OCI-LY3 (cell line): ENCODE data around the gene DCTPP1.
"Not testable (repeated sequence)": the region's sequence is repeated elsewhere in the genome, so short reads cannot be mapped to it uniquely, and the experiment has no call there.

Experiments used
- H2AFZ ChIP-seq: fragments of 200-600, 300-600 bp; shearing (Covaris generic); 2 replicates; pipeline ENCODE4 v1.6.0; 2014; ENCODE audit warnings: antibody characterized with exemption, low read depth, low read length
- H3K27ac ChIP-seq: fragments of 200-600, 300-600 bp; sonication (generic); 2 replicates; pipeline ENCODE4 v1.5.1; 2014; ENCODE audit warnings: mild to moderate bottlenecking, low read length, moderate library complexity, mixed read lengths
- H3K27me3 ChIP-seq: fragments of 200-600, 300-600 bp; sonication (generic); 2 replicates; pipeline ENCODE4 v1.6.1; 2014; ENCODE audit warnings: low read depth, low read length, mixed read lengths
- H3K36me3 ChIP-seq: fragments of 200-600, 300-600 bp; sonication (generic); replicated peaks from 2 replicates; pipeline ENCODE3; 2014; ENCODE audit warnings: low read depth, low read length, mixed read lengths
- H3K4me1 ChIP-seq: fragments of 300-600, 200-600 bp; sonication (generic); 2 replicates; pipeline ENCODE4 v1.6.1; 2014; ENCODE audit warnings: low read length, mixed read lengths
- H3K4me2 ChIP-seq: fragments of 200-600, 300-600 bp; sonication (generic); 2 replicates; pipeline ENCODE4 v1.6.1; 2014; ENCODE audit warnings: low read length, mixed read lengths
- H3K4me3 ChIP-seq: fragments of 300-600, 200-600 bp; sonication (generic); 2 replicates; pipeline ENCODE4 v1.5.1; 2014; ENCODE audit warnings: antibody characterized with exemption, mild to moderate bottlenecking, low read length, moderate library complexity
- H3K79me2 ChIP-seq: fragments of 300-600, 200-600 bp; shearing (Covaris generic); 2 replicates; pipeline ENCODE4 v1.6.1; 2014; ENCODE audit warnings: mild to moderate bottlenecking, low read length, mixed read lengths
- H3K9ac ChIP-seq: fragments of 300-600, 200-600 bp; shearing (Covaris generic); 2 replicates; pipeline ENCODE4 v1.6.0; 2014; ENCODE audit warnings: mild to moderate bottlenecking, low read length, moderate library complexity
- H3K9me3 ChIP-seq: fragments of 200-600, 300-600 bp; shearing (Covaris generic); 2 replicates; pipeline ENCODE4 v1.6.1; 2014; ENCODE audit warnings: low read length, mixed read lengths; ENCODE audit not compliant: insufficient read depth
- H4K20me1 ChIP-seq: fragments of 200-600, 300-600 bp; sonication (generic); 2 replicates; pipeline ENCODE4 v1.6.1; 2016; ENCODE audit warnings: low read length, mixed read lengths; ENCODE audit not compliant: insufficient read depth
- EZH2phosphoT487 ChIP-seq: fragments of 200-600 bp; shearing (Covaris generic); IDR thresholded peaks from 2 replicates; pipeline ENCODE4 v1.6.1; 2018; ENCODE audit warnings: antibody characterized with exemption, mixed run types, low read depth
- TF ChIP-seq, protein P1 (sequence below): fragments of 200-600, 300-600 bp; sonication (generic); IDR thresholded peaks from 2 replicates; pipeline ENCODE4 v1.5.1; 2014; ENCODE audit warnings: antibody characterized with exemption, low read length, low read depth

The DCTPP1 gene

DNA sequence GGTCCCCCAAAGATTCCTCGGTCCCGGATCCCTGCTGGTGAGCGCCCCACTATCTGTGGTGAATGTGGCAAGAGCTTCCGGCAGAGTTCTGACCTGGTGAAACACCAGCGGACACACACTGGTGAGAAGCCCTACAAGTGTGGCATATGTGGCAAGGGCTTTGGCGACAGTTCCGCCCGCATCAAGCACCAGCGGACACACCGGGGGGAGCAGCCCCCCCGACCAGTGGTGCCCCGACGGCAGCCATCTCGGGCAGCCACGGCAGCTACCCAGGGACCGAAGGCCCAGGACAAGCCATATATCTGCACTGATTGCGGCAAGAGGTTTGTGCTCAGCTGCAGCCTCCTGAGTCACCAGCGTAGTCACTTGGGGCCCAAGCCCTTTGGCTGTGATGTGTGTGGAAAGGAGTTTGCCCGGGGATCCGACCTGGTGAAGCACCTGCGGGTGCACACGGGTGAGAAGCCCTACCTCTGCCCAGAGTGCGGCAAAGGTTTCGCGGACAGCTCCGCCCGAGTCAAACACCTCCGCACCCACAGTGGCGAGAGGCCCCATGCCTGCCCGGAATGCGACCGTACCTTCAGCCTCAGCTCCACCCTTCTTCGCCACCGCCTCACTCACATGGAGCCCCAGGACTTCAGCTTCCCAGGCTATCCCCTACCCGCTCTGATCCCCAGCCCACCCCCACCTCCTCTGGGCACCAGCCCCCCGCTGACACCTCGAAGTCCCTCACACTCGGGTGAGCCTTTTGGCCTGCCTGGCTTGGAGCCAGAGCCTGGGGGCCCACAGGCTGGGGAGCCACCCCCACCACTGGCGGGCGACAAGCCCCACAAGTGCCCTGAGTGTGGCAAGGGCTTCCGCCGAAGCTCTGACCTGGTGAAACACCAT is 31.8 kb downstream of the DCTPP1 start:
- Histone ChIP-seq H3K36me3 (no peaks in the 10 kb centered on the region), H3K9ac (no peak overlapping the region), H3K4me2 (no peak overlapping the region), H3K9me3 (no peaks in the 10 kb centered on the region), H3K27me3 (no peaks in the 10 kb centered on the region), H3K79me2 (peaks cover 8% of the 10 kb centered on the region), H2AFZ (no peak overlapping the region), H3K4me3 (no peak overlapping the region), H3K4me1 (peaks cover 18% of the 10 kb centered on the region), H3K27ac (no peak overlapping the region), H4K20me1 (no peaks in the 10 kb centered on the region)
- no peak for TF ChIP-seq EZH2phosphoT487
- TF ChIP-seq, protein P1, sequence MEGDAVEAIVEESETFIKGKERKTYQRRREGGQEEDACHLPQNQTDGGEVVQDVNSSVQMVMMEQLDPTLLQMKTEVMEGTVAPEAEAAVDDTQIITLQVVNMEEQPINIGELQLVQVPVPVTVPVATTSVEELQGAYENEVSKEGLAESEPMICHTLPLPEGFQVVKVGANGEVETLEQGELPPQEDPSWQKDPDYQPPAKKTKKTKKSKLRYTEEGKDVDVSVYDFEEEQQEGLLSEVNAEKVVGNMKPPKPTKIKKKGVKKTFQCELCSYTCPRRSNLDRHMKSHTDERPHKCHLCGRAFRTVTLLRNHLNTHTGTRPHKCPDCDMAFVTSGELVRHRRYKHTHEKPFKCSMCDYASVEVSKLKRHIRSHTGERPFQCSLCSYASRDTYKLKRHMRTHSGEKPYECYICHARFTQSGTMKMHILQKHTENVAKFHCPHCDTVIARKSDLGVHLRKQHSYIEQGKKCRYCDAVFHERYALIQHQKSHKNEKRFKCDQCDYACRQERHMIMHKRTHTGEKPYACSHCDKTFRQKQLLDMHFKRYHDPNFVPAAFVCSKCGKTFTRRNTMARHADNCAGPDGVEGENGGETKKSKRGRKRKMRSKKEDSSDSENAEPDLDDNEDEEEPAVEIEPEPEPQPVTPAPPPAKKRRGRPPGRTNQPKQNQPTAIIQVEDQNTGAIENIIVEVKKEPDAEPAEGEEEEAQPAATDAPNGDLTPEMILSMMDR = no peak

DNA sequence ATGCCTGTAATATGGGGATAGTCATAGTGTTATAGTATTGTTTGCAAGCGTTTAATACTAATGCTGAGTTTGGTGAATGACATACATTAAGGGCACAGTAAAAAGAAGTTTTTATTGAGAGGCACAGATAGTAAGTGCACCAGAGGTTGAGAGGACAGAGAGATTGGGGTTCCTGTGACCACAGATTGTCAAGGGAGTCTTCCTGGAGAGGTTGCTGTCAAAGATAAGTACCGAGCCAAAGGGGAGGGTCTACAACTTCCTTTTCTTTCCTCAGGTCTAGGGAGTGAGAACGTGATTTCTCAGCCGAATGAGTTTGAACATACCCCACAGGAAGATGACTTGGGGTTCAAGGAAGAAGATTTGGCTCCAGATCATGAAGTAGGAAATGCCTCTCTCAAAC is 32.8 kb downstream of the DCTPP1 start:
- Histone ChIP-seq H2AFZ (no peak overlapping the region), H3K36me3 (no peaks in the 10 kb centered on the region), H3K79me2 (peaks cover 8% of the 10 kb centered on the region), H3K4me3 (no peak overlapping the region), H3K4me1 (peaks cover 18% of the 10 kb centered on the region), H4K20me1 (no peaks in the 10 kb centered on the region), H3K4me2 (no peak overlapping the region), H3K27me3 (no peaks in the 10 kb centered on the region), H3K27ac (no peak overlapping the region), H3K9ac (no peak overlapping the region), H3K9me3 (no peaks in the 10 kb centered on the region)
- TF ChIP-seq, protein P1 = no peak
- TF ChIP-seq EZH2phosphoT487 = no peak

DNA sequence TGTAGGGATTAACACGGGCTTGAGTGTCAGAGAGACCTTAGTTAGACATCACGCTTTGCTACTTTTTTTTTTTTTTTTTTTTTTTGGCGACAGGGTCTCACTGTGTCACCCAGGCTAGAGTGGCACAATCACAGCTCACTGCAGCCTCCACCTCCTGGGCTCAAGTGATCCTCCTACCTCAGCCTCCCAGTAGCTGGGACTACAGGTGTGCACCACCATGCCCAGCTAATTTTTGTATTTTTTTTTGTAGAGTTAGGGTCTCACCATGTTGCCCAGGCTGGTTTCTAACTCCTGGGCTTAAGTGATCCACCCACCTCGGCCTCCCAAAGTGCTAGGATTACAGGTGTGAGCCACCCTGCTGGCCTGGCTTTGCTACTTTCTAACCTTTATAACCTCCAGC is 33.2 kb downstream of the DCTPP1 start:
- not testable (repeated sequence) for H3K36me3 ChIP-seq, H3K27me3 ChIP-seq, H3K4me3 ChIP-seq, H3K9me3 ChIP-seq, H3K27ac ChIP-seq, H4K20me1 ChIP-seq, H3K9ac ChIP-seq, H2AFZ ChIP-seq, H3K79me2 ChIP-seq
- Histone ChIP-seq H3K4me1 (peaks cover 18% of the 10 kb centered on the region), H3K4me2 (peak overlapping the region; percentile 98)

DNA sequence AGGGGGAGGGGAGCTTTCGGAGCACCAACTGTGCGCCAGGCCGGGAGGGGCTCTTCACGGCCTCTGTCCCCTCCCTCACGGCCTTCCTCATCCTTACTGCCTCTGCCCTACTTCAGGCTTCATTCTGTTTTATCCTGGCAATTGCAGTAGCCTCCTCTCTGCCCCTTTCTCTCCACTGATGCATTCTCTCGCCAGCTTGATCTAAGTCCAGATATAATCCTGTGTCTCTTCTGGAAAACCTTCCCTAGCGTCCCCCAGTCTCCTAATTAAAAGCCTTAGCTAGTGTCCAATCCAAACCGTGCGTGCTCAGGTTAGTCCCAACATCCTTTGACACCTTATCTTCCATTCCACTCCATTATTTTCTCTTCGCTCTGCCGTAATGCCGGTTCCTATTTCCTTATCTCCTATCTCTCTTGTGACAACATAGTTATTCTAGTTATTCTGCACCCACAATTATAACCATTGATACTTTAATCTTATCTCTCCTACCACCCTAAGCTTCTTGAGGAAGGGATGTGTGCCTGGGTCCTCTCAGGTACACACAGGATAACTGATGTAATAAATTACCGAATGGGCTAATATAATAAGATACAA is 33.7 kb downstream of the DCTPP1 start:
- Histone ChIP-seq H3K79me2 (peaks cover 8% of the 10 kb centered on the region), H3K9me3 (no peaks in the 10 kb centered on the region)

More for the DNA sequence above, 33.7 kb downstream of the DCTPP1 start:
- Histone ChIP-seq H2AFZ (no peak overlapping the region), H3K27ac (no peak overlapping the region), H3K9ac (peak overlapping the region; percentile 88), H3K27me3 (no peaks in the 10 kb centered on the region), H3K36me3 (no peaks in the 10 kb centered on the region), H4K20me1 (no peaks in the 10 kb centered on the region), H3K4me3 (peak overlapping the region; percentile 93), H3K4me2 (peak overlapping the region; percentile 98), H3K4me1 (peaks cover 18% of the 10 kb centered on the region)
- no peak for TF ChIP-seq EZH2phosphoT487
- TF ChIP-seq, protein P1 = no peak
